ENCODE results near the gene GDPD5. TPM values are rescaled to one million over a fixed set of nuclear protein-coding genes. Genes with fewer than 3 reads are reported as not detected.

Gene GDPD5
- total and polyA plus RNA-seq, 9 of the 15 experiments (the other 6 are each of a cell fraction or from before 2014, with no cell fraction given) = 0.32 to 27.3 (median 8.0) TPM

DNA sequence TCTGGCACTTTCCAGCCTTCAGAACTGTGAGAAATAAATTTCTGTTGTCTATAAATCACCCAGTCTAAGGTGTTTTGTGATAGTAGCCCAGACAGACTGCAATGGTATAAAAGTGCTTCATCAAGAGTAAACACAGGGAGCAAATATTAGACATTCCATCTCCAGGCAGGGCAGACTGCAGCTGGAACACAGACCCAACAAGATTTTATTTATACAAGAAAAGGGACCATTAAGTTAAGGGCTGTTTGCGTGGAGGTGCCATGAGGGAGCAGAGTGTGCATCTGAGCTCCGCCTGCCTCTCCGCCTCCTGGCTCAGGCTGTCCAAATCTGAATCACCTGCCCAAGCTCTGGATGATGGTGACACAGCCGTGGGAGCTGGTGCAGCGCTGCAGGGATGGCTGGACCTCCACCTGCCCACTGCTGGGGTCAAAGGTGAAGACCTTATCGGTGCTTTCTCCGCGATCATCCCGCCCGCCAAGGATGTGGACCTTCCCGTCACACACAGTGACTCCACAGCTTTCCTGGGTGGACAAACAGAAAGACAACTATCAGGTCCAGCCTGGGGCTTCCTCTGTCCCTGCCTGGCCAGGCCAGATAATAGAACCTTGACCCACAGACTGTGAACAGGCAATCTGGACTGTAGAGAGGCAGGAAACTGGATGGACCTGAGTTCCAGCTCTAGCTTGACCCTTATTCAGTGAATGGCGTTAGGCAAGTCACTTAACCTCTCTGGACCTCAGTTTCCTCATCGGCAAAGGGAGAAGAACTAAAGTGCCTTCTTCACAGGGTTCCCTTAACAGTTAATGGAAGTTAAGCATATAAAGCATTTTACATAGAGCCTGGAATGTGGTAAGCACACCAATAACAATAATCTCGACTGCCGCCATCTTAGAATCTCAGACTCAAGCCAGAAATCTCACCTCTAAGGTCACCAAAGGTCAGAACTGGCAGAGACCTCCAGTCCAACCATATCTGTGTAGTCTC, 103.2 kb downstream of the GDPD5 start (continued):
- TF ChIP-seq, protein P1, sequence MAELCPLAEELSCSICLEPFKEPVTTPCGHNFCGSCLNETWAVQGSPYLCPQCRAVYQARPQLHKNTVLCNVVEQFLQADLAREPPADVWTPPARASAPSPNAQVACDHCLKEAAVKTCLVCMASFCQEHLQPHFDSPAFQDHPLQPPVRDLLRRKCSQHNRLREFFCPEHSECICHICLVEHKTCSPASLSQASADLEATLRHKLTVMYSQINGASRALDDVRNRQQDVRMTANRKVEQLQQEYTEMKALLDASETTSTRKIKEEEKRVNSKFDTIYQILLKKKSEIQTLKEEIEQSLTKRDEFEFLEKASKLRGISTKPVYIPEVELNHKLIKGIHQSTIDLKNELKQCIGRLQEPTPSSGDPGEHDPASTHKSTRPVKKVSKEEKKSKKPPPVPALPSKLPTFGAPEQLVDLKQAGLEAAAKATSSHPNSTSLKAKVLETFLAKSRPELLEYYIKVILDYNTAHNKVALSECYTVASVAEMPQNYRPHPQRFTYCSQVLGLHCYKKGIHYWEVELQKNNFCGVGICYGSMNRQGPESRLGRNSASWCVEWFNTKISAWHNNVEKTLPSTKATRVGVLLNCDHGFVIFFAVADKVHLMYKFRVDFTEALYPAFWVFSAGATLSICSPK (IDR thresholded peaks at IDR 0.05; ENCODE audit: borderline replicate concordance) = no peak
- peak; percentile 91 for TF ChIP-seq CBFA2T3 (IDR thresholded peaks at IDR 0.05)

DNA sequence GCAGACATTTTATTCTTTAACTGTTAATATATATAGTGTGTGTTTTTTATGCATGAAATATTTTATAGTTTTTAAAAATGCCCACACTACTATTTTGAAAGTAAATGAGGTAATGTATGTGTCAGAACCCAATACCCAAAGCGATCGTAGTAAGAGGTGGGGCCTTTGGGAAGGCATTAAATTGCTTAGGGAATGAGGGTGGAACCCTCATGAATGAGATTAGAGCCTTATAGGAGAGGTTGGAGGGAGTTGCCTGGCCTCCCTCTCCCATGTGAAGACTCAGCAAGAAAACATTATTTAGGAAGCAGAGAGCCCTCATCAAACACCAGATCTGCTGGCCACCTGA, 103.9 kb downstream of the GDPD5 start:
- intact Hi-C loops (cut with micrococcal nuclease) (no loop called here), in situ Hi-C loops (cut with MboI) (no loop called here)
- Histone ChIP-seq H3K9me1 (ENCODE audit: control insufficient read depth, insufficient read depth, low read length) (peaks cover 5% of the 10 kb centered on the region), H3K27ac (ENCODE audit: extremely low read depth, low read depth, low read length) (no peak overlapping the region), H3K79me2 (ENCODE audit: control insufficient read depth, insufficient read depth, low read length) (no peaks in the 10 kb centered on the region), H3K4me2 (ENCODE audit: insufficient read depth, low read length) (no peak overlapping the region; the same call in 1 of the 2 replicates), H3K9me3 (replicated peaks; ENCODE audit: control insufficient read depth, insufficient read depth, low read depth, low read length) (no peaks in the 10 kb centered on the region), H3K9ac (ENCODE audit: insufficient read depth in 1 of 2, low read depth in 2 of 2, low read length in 2 of 2) (no peak overlapping the region), H3K27me3 (ENCODE audit: control insufficient read depth in 2 of 2, insufficient read depth in 2 of 2, low read length in 2 of 2) (no peaks in the 10 kb centered on the region), H3K4me1 (replicated peaks in 1 of 2; ENCODE audit: control insufficient read depth in 2 of 2, insufficient read depth in 2 of 2, low read length in 2 of 2) (peaks cover 28 to 36% of the 10 kb centered on the region in 2 experiments; a peak in 4 of 5 replicates), H3K36me3 (ENCODE audit: control insufficient read depth, insufficient read depth, low read length) (0 out of 3 replicates have a peak, but pooled peaks cover 7% of the 10 kb centered on the region), H2AFZ (ENCODE audit: low read depth, low read length) (no peak overlapping the region), H4K20me1 (replicated peaks; ENCODE audit: control insufficient read depth, insufficient read depth, low read length) (0 out of 2 replicates have a peak, but pooled peaks cover 10% of the 10 kb centered on the region), H3K4me3 (no peak overlapping the region)
- no TSS peak for BruUV-seq (replicated peaks)
- no peak for DNase-seq (ENCODE audit: extremely low read depth in 1 of 4, low spot score in 3 of 4)
- no peak for ATAC-seq
- no peak for FAIRE-seq
- CTCF ChIA-PET (ENCODE audit: low intra/inter-chr PET ratio) = no interaction called here
- POLR2A ChIA-PET = interaction anchor here (0.7 to 5.0 kb wide), 9 partner anchors 10 to 112 kb away, joined by 3 to 52 read pairs (median 7); partner anchors contain the start of gene RPS3
- 64% methylated on average over 2 of the region's 2 CpGs for WGBS (ENCODE audit: insufficient coverage, low coverage, missing lambda C conversion rate)
- TF ChIP-seq, protein P2, sequence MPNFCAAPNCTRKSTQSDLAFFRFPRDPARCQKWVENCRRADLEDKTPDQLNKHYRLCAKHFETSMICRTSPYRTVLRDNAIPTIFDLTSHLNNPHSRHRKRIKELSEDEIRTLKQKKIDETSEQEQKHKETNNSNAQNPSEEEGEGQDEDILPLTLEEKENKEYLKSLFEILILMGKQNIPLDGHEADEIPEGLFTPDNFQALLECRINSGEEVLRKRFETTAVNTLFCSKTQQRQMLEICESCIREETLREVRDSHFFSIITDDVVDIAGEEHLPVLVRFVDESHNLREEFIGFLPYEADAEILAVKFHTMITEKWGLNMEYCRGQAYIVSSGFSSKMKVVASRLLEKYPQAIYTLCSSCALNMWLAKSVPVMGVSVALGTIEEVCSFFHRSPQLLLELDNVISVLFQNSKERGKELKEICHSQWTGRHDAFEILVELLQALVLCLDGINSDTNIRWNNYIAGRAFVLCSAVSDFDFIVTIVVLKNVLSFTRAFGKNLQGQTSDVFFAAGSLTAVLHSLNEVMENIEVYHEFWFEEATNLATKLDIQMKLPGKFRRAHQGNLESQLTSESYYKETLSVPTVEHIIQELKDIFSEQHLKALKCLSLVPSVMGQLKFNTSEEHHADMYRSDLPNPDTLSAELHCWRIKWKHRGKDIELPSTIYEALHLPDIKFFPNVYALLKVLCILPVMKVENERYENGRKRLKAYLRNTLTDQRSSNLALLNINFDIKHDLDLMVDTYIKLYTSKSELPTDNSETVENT (CRISPR knock-in tag; IDR thresholded peaks at IDR 0.05) = no peak
- TF ChIP-seq COPS2 (conservative IDR thresholded peaks at IDR 0.05) = no peak
- TF ChIP-seq HLTF (IDR thresholded peaks at IDR 0.05) = no peak
- no peak for TF ChIP-seq NELFE (IDR thresholded peaks at IDR 0.05; ENCODE audit: insufficient read depth, insufficient read length)
- no peak for TF ChIP-seq ETV1 (tag; conservative IDR thresholded peaks at IDR 0.05; ENCODE audit: low read depth)
- TF ChIP-seq LCOR (CRISPR knock-in tag; IDR thresholded peaks at IDR 0.05) = no peak
- TF ChIP-seq CHD2 (IDR thresholded peaks at IDR 0.05; ENCODE audit: low read depth, low read length) = no peak
- no peak for TF ChIP-seq ZNF79 (CRISPR knock-in tag; IDR thresholded peaks at IDR 0.05; ENCODE audit: low read depth)
- TF ChIP-seq, protein P3, sequence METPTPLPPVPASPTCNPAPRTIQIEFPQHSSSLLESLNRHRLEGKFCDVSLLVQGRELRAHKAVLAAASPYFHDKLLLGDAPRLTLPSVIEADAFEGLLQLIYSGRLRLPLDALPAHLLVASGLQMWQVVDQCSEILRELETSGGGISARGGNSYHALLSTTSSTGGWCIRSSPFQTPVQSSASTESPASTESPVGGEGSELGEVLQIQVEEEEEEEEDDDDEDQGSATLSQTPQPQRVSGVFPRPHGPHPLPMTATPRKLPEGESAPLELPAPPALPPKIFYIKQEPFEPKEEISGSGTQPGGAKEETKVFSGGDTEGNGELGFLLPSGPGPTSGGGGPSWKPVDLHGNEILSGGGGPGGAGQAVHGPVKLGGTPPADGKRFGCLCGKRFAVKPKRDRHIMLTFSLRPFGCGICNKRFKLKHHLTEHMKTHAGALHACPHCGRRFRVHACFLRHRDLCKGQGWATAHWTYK (CRISPR knock-in tag; IDR thresholded peaks at IDR 0.05) = no peak
- no peak for TF ChIP-seq PTTG1 (tag; IDR thresholded peaks at IDR 0.05; ENCODE audit: low read depth)
